ENCODE measurements around the gene BAD. TPM values are rescaled to one million over a fixed set of nuclear protein-coding genes. Genes with fewer than 3 reads are reported as not detected.

BAD gene
- total RNA-seq, 1 donor from 2014 or later: 36.1 TPM

DNA sequence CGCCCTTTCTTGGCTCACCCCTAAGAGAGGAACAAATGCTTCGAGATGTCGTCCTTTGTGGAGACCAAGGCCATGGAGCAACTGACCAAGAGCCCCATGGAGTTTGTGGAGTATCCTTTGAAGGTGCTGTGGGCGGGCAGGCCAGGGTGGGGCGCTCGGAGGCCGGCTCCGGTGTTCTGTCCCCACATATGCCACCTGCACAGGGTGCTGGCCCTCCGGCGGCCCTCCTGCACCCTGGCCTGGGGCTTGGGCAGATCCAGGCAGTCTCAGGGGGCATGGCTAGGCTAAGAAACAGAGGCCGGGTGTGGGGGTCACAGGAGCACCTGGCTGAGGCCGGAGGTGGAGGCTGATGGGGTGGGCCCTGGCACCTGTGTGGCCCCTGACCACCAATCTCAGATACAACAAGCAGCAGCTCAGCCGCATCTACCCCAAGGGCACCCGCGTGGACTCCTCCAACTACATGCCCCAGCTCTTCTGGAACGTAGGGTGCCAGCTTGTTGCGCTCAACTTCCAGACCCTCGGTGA lies 22.8 kb downstream of the BAD start:
- intact Hi-C loops (cut with micrococcal nuclease): no loop called here

DNA sequence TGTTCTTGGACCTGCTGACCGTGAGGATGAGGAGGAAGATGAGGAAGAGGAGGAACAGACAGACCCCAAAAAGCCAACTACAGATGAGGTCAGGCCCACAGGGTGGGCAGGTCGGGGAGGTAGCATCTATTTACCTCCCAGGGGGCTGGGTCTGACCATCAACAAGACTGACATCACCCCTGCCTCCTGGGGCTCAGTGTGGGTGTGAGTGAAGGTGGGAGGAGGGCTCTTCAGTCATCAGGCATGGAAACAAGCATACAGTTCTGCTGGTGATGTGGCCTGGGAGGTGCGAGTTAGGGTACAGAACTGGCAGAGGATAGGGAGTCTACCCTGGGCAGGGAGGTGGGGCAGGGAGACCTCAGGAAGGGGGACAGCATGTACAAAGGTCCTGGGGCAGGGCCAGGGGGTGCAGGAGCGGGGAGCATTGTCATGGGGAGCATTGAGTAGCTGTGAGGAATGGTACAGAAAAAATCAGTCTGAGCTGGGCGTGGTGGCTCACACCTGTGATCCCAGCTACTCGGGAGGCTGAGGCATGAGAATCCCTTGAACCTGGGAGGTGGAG lies 24.2 kb downstream of the BAD start:
- intact Hi-C loops (cut with micrococcal nuclease): no loop called here

DNA sequence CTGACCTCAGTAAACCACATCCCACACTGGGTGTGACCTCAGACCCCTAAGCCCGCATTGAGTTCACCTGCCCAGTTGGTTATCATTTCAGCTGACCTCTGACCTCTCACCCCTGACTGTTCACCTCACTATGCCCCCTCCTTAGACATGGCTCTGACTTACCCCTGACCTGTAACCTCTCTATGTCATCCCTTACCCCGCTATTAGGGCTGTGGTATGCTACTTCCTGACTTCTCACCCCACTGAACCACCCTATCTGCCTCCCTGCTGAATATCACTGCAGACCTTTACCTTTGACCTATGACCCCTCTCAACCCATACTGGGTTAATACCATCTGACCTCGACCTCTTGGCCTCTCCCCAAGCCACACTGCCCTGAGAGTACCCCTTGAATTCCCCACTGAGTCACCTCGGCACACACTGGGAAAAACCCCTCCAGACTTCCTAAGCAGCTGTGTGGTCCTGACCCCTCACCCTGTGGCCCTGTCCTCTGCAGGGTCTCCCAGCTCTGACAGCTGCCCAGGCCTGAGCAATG lies 24.9 kb downstream of the BAD start:
- intact Hi-C loops (cut with micrococcal nuclease): no loop called here

DNA sequence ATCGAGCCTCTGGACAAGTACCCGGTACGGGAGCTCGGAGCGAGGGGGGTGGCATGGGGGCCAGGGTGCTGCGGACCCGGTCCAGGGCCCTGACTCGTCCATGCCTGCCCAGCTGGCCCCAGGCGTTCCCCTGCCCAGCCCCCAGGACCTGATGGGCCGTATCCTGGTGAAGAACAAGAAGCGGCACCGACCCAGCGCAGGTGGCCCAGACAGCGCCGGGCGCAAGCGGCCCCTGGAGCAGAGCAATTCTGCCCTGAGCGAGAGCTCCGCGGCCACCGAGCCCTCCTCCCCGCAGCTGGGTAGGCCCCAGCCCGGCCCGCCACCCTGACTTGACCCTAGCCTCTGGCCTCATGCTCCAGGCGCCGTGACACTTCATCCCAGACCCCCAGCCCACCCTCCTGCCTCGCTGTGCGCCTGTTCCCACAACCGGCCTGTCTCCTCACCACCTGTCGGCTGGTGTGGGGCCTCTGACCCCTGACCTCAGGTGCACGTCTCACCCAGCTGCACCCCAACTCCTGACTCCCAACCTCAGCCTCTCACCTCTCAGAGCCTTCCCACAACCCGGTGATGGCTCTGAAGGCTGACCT lies 25.4 kb downstream of the BAD start:
- intact Hi-C loops (cut with micrococcal nuclease): no loop called here

DNA sequence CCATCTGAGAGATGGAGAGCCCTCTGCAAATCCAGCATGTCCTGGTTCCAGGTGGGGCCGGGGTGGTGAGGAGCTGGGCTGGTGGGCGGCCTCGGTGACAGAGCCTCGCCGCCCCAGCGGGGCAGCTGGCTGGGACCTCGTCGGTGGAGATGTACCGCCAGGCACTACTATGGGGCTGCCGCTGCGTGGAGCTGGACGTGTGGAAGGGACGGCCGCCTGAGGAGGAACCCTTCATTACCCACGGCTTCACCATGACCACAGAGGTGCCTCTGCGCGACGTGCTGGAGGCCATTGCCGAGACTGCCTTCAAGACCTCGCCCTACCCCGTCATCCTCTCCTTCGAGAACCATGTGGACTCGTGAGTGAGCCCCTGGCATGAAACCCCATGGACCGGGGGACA lies 26.1 kb downstream of the BAD start:
- intact Hi-C loops (cut with micrococcal nuclease): no loop called here

DNA sequence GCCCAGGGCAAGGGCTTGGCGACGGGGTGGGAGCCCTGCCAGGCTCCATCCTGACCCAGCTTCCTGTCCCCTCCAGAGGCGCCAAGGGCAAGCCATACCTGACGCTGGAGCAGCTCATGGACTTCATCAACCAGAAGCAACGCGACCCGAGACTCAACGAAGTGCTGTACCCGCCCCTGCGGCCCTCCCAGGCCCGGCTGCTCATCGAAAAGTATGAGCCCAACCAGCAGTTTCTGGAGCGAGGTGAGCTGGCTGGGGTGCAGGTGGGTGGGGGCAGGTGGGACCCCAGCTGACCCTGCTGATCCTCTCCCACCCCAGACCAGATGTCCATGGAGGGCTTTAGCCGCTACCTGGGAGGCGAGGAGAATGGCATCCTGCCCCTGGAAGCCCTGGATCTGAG lies 28.2 kb downstream of the BAD start:
- intact Hi-C loops (cut with micrococcal nuclease): no loop called here

DNA sequence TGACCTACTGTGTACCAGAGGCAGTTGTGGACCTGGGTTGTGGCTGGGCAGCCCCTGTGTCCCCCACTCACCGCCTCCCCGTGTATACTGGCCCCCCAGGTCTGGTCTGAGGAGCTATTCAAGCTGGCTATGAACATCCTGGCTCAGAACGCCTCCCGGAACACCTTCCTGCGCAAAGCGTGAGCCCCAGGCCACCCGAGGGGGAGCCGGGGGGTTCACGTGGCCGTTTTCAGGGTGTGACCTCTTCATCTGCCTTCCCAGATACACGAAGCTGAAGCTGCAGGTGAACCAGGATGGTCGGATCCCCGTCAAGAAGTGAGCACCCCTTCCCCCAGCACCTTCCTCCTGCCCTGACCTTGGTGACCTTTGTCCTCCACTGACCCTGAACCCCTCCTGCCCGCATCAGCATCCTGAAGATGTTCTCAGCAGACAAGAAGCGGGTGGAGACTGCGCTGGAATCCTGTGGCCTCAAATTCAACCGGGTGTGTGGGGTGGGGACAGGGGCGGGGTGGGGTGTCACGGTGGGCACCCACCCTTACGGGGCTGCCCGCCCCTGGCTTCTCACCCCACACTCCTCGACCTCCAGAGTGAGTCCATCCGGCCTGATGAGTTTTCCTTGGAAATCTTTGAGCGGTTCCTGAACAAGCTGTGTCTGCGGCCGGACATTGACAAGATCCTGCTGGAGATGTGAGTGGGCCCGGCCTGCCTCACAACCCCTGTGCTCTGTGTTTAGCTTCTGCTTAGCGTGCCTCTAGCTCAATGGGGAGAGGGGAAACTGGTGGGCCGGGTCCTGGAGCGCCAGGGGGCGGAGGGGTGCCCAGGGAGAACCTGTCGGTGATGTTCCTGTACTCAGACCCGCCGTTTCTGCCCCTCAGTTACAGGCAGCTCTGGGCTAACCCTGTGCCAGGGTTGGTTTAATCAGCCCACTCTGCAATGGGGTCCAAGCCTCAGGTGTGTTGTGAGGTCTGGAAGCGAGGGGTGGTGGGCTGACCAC lies 29.0 kb downstream of the BAD start:
- intact Hi-C loops (cut with micrococcal nuclease): no loop called here

DNA sequence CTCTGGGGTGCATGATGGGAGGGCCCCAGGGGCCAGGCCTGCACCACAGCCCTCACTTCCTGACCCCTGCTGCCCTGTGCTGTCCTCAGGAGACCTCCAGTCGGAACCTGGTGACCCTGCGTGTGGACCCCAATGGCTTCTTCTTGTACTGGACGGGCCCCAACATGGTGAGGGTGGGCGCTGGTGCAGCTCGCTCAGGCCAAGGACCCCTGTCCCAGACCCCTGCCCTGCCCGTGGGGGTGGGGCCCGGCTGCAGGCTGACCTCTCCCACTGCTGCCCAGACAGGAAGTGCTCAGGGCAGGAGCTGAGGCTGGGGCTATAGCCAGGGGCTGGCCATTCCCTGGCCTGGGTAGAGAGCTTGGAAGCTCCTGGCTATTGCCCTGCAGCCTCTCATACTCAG lies 30.1 kb downstream of the BAD start:
- intact Hi-C loops (cut with micrococcal nuclease): no loop called here

DNA sequence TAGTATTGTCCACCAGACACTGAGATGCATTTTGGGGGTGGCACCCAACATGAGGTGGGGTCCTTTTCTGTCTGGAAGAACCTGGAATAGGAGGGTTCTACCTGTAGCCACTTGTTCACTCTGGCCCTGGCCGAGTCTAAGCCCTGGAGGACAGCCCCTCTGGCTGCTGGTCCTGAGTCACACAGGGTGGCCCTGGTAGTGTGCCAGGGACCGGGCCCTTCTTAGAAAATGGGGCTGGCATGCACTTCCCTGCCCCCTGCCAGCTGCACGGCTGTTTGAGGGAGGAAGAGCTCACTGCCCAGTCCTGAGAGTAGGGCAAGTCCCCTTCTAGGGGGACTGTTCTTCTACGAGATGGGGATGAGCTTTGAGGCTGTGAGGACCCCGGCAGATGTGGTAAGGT lies 31.0 kb downstream of the BAD start:
- intact Hi-C loops (cut with micrococcal nuclease): no loop called here

DNA sequence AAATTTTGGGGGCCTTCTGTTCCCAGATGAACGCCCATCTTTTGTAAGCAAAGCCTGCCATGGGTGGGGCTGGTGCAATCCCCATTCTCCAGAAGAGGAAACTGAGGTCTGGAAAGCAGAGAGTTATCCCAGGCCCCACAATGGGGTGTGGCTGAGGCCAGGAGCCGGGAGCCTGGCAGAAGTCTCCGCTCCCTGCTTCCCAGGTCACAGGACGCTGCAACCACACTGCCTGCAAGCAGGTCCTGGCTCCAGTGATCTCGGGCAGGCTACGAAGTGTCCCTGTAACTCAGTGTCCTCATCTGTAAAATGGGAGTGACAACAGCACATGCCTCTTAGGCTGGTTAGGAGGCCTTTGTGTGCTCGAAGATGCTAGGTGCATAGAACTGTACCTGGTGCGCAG lies 31.4 kb downstream of the BAD start:
- intact Hi-C loops (cut with micrococcal nuclease): no loop called here

DNA sequence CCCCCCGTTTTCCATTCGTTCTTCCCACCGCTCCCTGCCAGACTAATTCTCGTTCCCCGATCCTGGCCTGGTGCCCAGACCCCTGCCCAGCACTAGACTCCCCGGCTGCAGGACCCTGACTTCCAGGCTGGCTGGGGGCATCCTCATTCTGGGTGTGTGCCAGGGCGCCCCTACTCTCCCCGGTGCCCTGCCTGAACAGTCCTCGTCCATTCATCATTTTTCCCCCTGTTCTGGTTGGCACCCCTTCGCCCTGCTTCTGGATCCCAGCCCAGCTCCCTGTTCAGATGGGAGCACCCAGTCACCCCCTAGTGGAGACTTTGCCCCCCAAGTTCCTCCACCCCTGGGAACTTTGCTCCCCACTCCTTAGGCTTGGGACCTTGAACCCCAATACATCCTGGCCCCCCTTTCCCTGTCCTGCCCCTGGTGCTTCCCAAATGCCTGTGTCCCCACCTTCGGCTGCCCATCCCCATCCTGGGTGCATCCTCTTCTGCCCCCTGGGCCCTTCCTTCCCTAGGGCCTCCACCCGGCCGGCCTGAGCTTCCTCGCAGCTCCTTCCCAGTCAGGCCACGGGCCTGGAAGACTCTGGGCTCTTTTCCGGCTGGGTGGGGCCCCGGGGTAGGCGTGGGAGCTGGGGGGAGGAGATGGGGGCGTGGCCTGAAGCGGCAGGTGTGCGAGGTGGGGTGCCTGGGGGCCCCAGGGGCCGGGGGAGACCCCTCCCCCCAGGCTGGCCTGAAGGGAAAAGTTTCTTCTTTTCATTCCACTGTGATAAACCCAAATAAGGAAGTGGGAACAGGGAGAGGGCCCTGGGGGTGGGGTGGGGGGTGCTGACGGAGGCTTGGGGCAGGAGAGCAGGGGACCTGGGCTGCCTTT lies 32.2 kb downstream of the BAD start:
- intact Hi-C loops (cut with micrococcal nuclease): no loop called here

DNA sequence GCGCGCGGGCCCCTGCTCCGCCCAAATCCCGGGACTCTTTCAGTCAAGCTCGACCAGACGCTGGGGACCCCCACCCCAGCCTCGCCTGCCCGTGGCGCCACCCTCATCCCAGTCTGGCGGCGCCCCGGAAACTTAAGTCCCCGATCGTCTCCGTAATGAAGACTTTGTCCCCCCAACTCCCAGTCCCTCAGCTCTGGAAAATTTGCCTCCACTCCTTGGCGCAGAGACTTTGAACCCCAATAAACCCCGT lies 32.8 kb downstream of the BAD start:
- intact Hi-C loops (cut with micrococcal nuclease): loop anchor here (1.0 kb wide), 2 partner anchors 18 to 44 kb away; no protein-coding TSS in a partner anchor

DNA sequence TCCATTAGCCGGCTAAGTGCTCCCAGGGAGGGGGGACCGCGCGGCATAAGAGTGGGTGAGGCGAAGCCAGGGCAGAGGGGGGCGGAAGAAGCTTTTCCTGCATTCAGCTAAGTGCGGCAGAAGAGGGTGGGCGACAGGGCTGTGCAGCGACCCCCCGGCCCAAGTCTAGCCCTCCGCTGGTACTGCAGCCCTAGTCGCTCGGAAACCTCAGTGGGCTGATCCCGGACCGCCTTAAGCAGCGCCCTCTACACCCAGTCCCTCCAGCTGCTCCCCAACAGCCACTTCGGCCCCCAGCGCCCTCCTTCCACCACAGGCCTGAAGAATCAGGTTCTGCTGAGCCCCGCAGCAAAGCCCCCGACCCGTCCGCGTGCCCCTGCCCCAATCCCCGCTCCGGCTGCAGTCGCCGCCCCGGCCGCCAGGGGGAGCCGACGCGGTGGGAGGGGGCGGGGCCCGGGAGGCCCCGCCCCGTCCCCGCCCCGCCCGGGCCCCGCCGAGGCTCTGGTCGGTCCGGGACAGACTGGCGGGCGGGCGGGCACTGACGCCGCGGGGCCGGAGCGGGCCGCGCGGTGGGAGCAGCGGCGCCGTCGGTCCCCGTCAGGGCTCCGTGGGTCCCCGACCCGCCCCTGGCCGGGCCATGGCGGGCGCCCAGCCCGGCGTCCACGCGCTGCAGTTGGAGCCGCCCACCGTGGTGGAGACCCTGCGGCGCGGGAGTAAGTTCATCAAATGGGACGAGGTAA lies 33.3 kb downstream of the BAD start, which contains the start of gene PLCB3:
Gene PLCB3 (plus strand): TSS at position 515 of the 737 bp plus-strand sequence. CDS start 120 bp downstream, at position 635.
- intact Hi-C loops (cut with micrococcal nuclease): loop anchor here (1.0 kb wide), 2 partner anchors 18 to 44 kb away; no protein-coding TSS in a partner anchor

DNA sequence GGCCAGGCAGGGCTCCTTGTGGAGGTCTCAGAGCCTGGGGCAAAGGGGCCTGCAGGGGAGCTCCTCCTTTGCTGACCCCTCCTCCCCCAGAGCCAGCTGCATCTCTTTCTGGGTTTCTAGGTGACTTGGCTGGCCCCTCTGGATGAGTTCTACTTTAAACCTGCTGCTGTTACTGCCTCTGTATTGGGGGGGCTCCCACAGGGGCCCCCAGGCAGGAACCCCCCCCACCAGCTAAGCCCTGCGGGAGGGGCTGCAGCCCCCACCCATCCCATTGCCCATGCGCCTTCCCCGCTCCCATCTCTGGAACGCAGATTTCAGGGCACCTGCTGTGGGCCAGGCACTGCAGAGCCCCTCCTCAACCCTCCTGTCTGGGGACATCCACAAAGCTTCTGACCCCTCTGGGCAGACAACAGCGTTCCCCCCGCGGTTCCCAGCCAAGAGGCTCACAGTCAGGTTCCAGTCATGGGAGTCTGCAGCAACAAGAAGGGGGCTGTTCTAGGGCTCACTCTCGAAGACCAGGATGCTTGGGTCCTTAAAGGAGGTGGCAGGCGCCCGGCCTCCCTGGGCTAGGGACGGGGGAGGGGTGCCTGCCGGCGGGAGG lies 34.0 kb downstream of the BAD start:
- intact Hi-C loops (cut with micrococcal nuclease): loop anchor here (1.0 kb wide), 2 partner anchors 19 to 43 kb away; no protein-coding TSS in a partner anchor

DNA sequence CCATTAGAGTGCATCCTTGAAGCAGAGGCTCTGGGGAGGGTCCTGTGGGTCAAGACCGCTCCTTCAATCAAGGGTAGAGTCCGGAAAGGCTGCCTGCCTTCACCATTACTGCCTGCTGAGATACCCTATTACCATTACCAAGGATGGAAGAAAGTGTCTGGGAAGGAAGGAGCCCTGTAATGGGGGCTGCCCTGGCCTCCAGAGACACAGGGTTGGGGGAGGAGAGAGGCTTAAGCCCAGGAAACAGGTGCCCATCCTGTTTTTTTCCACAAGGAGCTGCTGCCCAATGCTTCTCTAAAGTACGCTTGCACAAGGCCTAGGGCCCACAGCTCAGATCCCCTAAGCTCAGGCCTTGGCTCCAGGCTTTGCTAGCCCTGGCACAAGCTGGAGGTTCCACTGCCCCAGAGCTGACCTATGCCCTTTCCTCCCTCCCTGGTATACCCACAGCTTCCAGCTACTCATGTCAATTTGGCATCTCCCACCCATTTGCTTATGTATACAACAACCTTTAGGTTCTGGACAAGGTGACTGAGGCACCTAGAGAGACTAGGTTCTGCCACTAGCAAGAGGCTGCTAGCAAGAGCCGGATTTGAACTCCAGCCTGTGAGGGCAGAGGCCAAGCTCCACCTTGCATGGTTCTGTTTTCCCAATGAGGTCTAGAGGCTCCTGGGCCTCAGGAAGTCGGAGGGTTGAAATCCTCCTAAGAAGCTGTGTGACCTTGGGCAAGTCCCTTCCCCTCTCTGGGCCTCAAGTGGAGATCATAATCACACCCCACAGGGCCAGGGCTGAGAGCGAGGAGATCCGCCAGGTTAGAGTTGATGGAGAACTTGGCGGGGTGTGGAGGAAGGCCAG lies 34.7 kb downstream of the BAD start:
- intact Hi-C loops (cut with micrococcal nuclease): loop anchor here (10.0 kb wide), 1 partner anchor 495 kb away; the partner anchor contains the start of gene RASGRP2

DNA sequence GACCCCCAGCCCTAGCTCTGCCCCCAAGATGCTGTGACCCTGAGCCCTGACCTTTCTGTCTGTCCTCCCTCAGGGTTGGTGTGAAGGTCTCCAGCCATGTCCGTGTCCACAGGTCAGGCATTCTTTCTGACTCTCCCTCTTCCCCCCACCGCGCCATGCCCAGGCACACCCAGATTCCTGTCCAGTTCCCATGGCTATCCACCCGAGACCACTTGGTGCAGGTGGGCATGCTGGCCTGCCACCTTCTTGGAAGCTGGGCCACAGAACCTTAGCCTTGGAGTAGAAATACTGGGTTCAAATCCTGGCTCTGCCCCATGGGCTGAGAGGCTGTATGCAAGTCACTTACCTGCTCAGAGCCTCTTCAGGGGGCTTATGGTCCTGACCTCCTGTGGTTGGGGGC lies 35.4 kb downstream of the BAD start:
- intact Hi-C loops (cut with micrococcal nuclease): loop anchor here (10.0 kb wide), 1 partner anchor 496 kb away; the partner anchor contains the start of gene RASGRP2

DNA sequence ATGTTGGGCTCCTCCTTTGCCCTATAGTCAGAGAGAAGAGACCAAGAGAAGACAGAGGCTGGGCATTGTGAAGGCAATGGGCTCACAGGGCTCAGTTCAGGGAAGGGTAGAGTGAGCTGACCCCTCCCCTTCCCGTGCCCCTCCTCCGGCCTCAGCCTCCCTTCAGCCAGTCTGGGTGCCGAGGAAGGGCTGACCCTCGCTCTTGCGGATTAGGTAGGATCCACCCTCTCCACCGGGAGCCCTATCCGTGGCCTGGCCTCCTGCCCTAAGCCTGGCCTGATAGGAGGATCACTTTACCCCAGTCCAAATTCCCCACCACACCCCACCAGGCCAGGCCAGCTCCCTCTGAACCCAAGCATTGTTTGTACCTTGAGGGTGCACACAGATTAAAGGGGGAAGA lies 35.9 kb downstream of the BAD start:
- intact Hi-C loops (cut with micrococcal nuclease): loop anchor here (10.0 kb wide), 1 partner anchor 496 kb away; the partner anchor contains the start of gene RASGRP2

DNA sequence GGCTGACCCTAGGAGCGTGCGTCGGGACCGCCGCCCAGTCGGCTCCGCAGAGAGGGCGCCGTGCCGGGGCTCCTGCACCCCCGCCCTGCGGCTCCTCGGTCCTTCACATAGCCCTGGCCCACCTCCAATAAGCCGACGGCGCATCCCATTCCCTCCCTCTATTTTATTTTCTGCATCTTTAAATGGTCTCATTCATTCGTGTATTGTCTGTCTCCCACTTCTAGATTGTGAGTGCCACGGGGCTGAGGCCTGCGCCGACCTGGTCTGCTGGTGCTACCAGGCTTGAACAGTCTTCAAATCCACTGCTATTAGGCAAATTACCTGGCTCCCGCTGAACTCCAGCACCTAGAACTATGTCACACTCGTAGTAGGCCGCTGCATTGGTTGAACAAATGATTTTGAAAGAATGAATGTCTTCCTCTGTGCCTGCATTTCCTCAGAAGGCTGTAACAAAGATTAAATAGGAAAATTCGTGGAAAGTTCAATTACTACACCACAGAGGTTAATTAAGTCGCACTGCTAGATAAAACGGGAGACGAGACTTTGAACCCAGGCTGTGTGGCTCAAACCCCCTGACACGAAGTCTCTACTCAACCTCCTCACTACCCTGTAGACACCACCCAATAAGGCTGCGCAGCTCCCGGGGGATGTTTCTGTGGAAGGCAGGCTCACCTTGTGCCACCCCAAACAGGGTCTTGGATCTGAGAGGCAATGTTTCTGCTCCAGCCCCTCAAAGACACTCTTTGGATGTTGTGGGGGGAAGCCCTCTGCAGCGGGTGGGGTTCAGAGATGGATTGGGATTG lies 36.5 kb downstream of the BAD start:
- intact Hi-C loops (cut with micrococcal nuclease): loop anchor here (1.0 to 10.0 kb wide), 2 partner anchors 57 to 497 kb away; partner anchors contain the start of genes ESRRA and RASGRP2
